Neural cell (in vitro differentiated cells): ENCODE measurements around the gene NIM1K. TPM values are rescaled to one million over a fixed set of nuclear protein-coding genes. Genes with fewer than 3 reads are reported as not detected.

Experiments
- H2AFZ ChIP-seq: fragments of 200-600, 300-800 bp; sonication (generic), shearing (Covaris generic); 2 replicates; pipeline ENCODE4 v1.6.0; 2014; ENCODE audit warnings: low read depth, mild to moderate bottlenecking, antibody characterized with exemption, low read length, moderate library complexity
- H3F3A ChIP-seq: fragments of 200-600 bp; shearing (Covaris generic); 2 replicates; pipeline ENCODE4 v1.6.1; 2016; ENCODE audit warnings: mild to moderate bottlenecking, moderate library complexity, mixed read lengths, antibody characterized with exemption, low read length; ENCODE audit not compliant: insufficient read depth, poor library complexity, severe bottlenecking
- H3K27ac ChIP-seq: fragments of 200-600, 300-800 bp; sonication (generic), shearing (Covaris generic); 2 replicates; pipeline ENCODE4 v1.5.1; 2014; ENCODE audit warnings: mild to moderate bottlenecking, low read length, moderate library complexity
- H3K27me3 ChIP-seq: fragments of 300-800, 200-600 bp; sonication (generic), shearing (Covaris generic); 2 replicates; pipeline ENCODE4 v1.6.0; 2014; ENCODE audit warnings: mild to moderate bottlenecking, low read depth, low read length, moderate library complexity; ENCODE audit not compliant: insufficient read depth
- H3K36me3 ChIP-seq: fragments of 300-800, 200-600 bp; sonication (generic), shearing (Covaris generic); 2 replicates; pipeline ENCODE4 v1.5.1; 2014; ENCODE audit warnings: mild to moderate bottlenecking, antibody characterized with exemption, low read length, moderate library complexity; ENCODE audit not compliant: insufficient read depth
- H3K4me2 ChIP-seq: fragments of 300-800, 200-600 bp; sonication (generic), shearing (Covaris generic); 2 replicates; pipeline ENCODE4 v1.6.0; 2014; ENCODE audit warnings: mild to moderate bottlenecking, low read length
- H3K4me3 ChIP-seq: fragments of 300-800, 200-600 bp; sonication (generic), shearing (Covaris generic); 2 replicates; pipeline ENCODE4 v1.5.1; 2014; ENCODE audit warnings: mild to moderate bottlenecking, low read length, moderate library complexity
- H3K79me2 ChIP-seq: fragments of 200-600 bp; shearing (Covaris generic); replicated peaks from 2 replicates; pipeline ENCODE4 v1.6.0; 2014; ENCODE audit warnings: mild to moderate bottlenecking, low read length, moderate library complexity; ENCODE audit not compliant: insufficient read depth
- H3K9ac ChIP-seq: fragments of 300-800, 200-600 bp; sonication (generic), shearing (Covaris generic); 2 replicates; pipeline ENCODE4 v1.6.1; 2016; ENCODE audit warnings: mild to moderate bottlenecking, low read length, mixed read lengths
- H3K9me2 ChIP-seq: fragments of 200-600 bp; shearing (Covaris generic); 2 replicates; pipeline ENCODE4 v1.6.1; 2016; ENCODE audit warnings: mild to moderate bottlenecking, low read length, mixed read lengths; ENCODE audit not compliant: insufficient read depth
- H3K9me3 ChIP-seq: fragments of 200-600, 300-800 bp; sonication (generic), shearing (Covaris generic); 2 replicates; pipeline ENCODE4 v1.6.1; 2016; ENCODE audit warnings: mild to moderate bottlenecking, mixed run types, low read length, moderate library complexity, mixed read lengths
- H4K20me1 ChIP-seq: fragments of 200-600 bp; shearing (Covaris generic); 2 replicates; pipeline ENCODE4 v1.6.1; 2016; ENCODE audit warnings: mild to moderate bottlenecking, mixed run types; ENCODE audit not compliant: insufficient read depth
- CTCF ChIP-seq: fragments of 450-650 bp; IDR thresholded peaks from 2 replicates; pipeline ENCODE4 v1.5.1; 2014; ENCODE audit warnings: antibody characterized with exemption, mild to moderate bottlenecking, moderate library complexity; ENCODE audit not compliant: poor library complexity, severe bottlenecking
- EP300 ChIP-seq: fragments of 450-650 bp; conservative IDR thresholded peaks from 2 replicates; pipeline ENCODE4 v1.6.1; 2014; ENCODE audit warnings: antibody characterized with exemption, mild to moderate bottlenecking, moderate library complexity; ENCODE audit not compliant: poor library complexity, severe bottlenecking
- EZH2 ChIP-seq: fragments of 200-600, 300-800 bp; shearing (Covaris generic), sonication (generic); IDR thresholded peaks from 2 replicates; pipeline ENCODE4 v1.6.1; 2014; ENCODE audit warnings: antibody characterized with exemption, low read length, borderline replicate concordance, mild to moderate bottlenecking; ENCODE audit not compliant: insufficient read depth, poor library complexity, severe bottlenecking
- MXI1 ChIP-seq: fragments of 450-650 bp; conservative IDR thresholded peaks from 2 replicates; pipeline ENCODE4 v1.6.1; 2014; ENCODE audit warnings: antibody characterized with exemption, mild to moderate bottlenecking; ENCODE audit not compliant: poor library complexity, severe bottlenecking
- POLR2AphosphoS5 ChIP-seq: IDR thresholded peaks from 2 replicates; pipeline ENCODE4 v1.6.1; 2012
- RAD21 ChIP-seq: fragments of 450-650 bp; conservative IDR thresholded peaks from 2 replicates; pipeline ENCODE4 v1.6.1; 2014; ENCODE audit warnings: antibody characterized with exemption, mild to moderate bottlenecking, moderate library complexity
- REST ChIP-seq: IDR thresholded peaks from 2 replicates; pipeline ENCODE4 v1.6.1; 2012; ENCODE audit warnings: borderline replicate concordance
- SMC3 ChIP-seq: fragments of 450-650 bp; conservative IDR thresholded peaks from 2 replicates; pipeline ENCODE4 v1.6.1; 2014; ENCODE audit warnings: antibody characterized with exemption, mild to moderate bottlenecking, moderate library complexity; ENCODE audit not compliant: poor library complexity
- TAF1 ChIP-seq: IDR thresholded peaks from 2 replicates; pipeline ENCODE4 v1.6.1; 2012; ENCODE audit warnings: low read depth
- polyA plus RNA-seq: library from polyadenylated mRNA; depleted of rRNA; stranded (reverse); fragments of >200 nt; gene quantifications from 2 replicates; pipeline ENCODE4 v1.2.3, GENCODE V29; 2014

Gene NIM1K
- polyA plus RNA-seq, 1 donor from 2014 or later, result 4.4 TPM

GRCh38 chr5:43203373-43203772 is 11.3 kb downstream of the NIM1K start:
- H3K4me2 ChIP-seq, result no peak overlapping the region
- H3K9me3 ChIP-seq, result no peaks in the 10 kb centered on the region
- H3K36me3 ChIP-seq, result no peaks in the 10 kb centered on the region
- no peaks in the 10 kb centered on the region for H3K27me3 ChIP-seq
- H3K4me3 ChIP-seq, result no peak overlapping the region
- no peaks in the 10 kb centered on the region for H3K9me2 ChIP-seq
- no peaks in the 10 kb centered on the region for H4K20me1 ChIP-seq
- H3K79me2 ChIP-seq, result no peaks in the 10 kb centered on the region
- TF ChIP-seq CTCF (no peak), MXI1 (no peak), REST (no peak), POLR2AphosphoS5 (no peak), EZH2 (no peak), TAF1 (no peak), RAD21 (no peak), SMC3 (no peak), EP300 (no peak)
- no peaks in the 10 kb centered on the region for H3F3A ChIP-seq
- H2AFZ ChIP-seq, result no peak overlapping the region
- H3K27ac ChIP-seq, result no peak overlapping the region
- no peak overlapping the region for H3K9ac ChIP-seq

GRCh38 chr5:43204958-43205357 is 12.9 kb downstream of the NIM1K start:
- Histone ChIP-seq H3K79me2 (no peaks in the 10 kb centered on the region), H4K20me1 (no peaks in the 10 kb centered on the region), H3K9ac (no peak overlapping the region), H3K9me3 (no peaks in the 10 kb centered on the region), H3K27me3 (no peaks in the 10 kb centered on the region), H3F3A (no peaks in the 10 kb centered on the region), H3K9me2 (no peaks in the 10 kb centered on the region), H3K27ac (no peak overlapping the region), H2AFZ (no peak overlapping the region), H3K4me2 (no peak overlapping the region), H3K36me3 (no peaks in the 10 kb centered on the region), H3K4me3 (no peak overlapping the region)
- TF ChIP-seq CTCF (no peak), TAF1 (no peak), MXI1 (no peak), REST (no peak), SMC3 (no peak), EZH2 (no peak)
